ENCODE data around the gene NHLRC4. TPM values are rescaled to one million over a fixed set of nuclear protein-coding genes. Genes with fewer than 3 reads are reported as not detected.

The NHLRC4 gene
- total and polyA plus RNA-seq, 9 of the 15 experiments (the other 6 are each of a cell fraction or from before 2014, with no cell fraction given) = 0.24 to 3.7 (median 1.3) TPM; not detected in 2

GRCh38 chr16:535446-536405 lies 31.1 kb upstream of the NHLRC4 start (continued):
- TF ChIP-seq TFAP4 (CRISPR knock-in tag; IDR thresholded peaks at IDR 0.05; ENCODE audit: borderline replicate concordance) = peak; percentile 62; the same call in 1 of the 2 replicates
- TF ChIP-seq, protein P1, sequence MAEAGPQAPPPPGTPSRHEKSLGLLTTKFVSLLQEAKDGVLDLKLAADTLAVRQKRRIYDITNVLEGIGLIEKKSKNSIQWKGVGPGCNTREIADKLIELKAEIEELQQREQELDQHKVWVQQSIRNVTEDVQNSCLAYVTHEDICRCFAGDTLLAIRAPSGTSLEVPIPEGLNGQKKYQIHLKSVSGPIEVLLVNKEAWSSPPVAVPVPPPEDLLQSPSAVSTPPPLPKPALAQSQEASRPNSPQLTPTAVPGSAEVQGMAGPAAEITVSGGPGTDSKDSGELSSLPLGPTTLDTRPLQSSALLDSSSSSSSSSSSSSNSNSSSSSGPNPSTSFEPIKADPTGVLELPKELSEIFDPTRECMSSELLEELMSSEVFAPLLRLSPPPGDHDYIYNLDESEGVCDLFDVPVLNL (CRISPR knock-in tag; IDR thresholded peaks at IDR 0.05; ENCODE audit: low read depth) = no peak
- peak; percentile 30; the same call in 1 of the 2 replicates for TF ChIP-seq RBFOX2 (IDR thresholded peaks at IDR 0.05; ENCODE audit: low read depth, low read length)
- peak; percentile 15 for TF ChIP-seq PCBP1 (IDR thresholded peaks at IDR 0.05; ENCODE audit: low read depth, low read length, poor library complexity, severe bottlenecking)

GRCh38 chr16:536746-537145 lies 30.1 kb upstream of the NHLRC4 start:
- Histone ChIP-seq H2AFZ (ENCODE audit: low read depth, low read length) (no peak overlapping the region), H3K4me2 (ENCODE audit: insufficient read depth, low read length) (no peak overlapping the region), H3K9ac (ENCODE audit: insufficient read depth in 1 of 2, low read depth in 2 of 2, low read length in 2 of 2) (no peak overlapping the region), H4K20me1 (replicated peaks; ENCODE audit: control insufficient read depth, insufficient read depth, low read length) (peaks cover 4% of the 10 kb centered on the region; the same call in 1 of the 2 replicates), H3K36me3 (ENCODE audit: control insufficient read depth, insufficient read depth, low read length) (peaks cover 69% of the 10 kb centered on the region; the same call in 1 of the 3 replicates), H3K9me1 (ENCODE audit: control insufficient read depth, insufficient read depth, low read length) (peaks cover 7% of the 10 kb centered on the region), H3K27me3 (ENCODE audit: control insufficient read depth in 2 of 2, insufficient read depth in 2 of 2, low read length in 2 of 2) (no peaks in the 10 kb centered on the region), H3K9me3 (replicated peaks; ENCODE audit: control insufficient read depth, insufficient read depth, low read depth, low read length) (no peaks in the 10 kb centered on the region), H3K4me1 (replicated peaks in 1 of 2; ENCODE audit: control insufficient read depth in 2 of 2, insufficient read depth in 2 of 2, low read length in 2 of 2) (peaks cover 2 to 80% of the 10 kb centered on the region in 2 experiments; a peak in 3 of 5 replicates), H3K4me3 (no peak overlapping the region), H3K79me2 (ENCODE audit: control insufficient read depth, insufficient read depth, low read length) (peaks cover 96% of the 10 kb centered on the region), H3K27ac (ENCODE audit: extremely low read depth, low read depth, low read length) (no peak overlapping the region)
- no peak for FAIRE-seq
- in situ Hi-C loops (cut with MboI) = no loop called here
- intact Hi-C loops (cut with micrococcal nuclease) = no loop called here
- BruUV-seq (replicated peaks) = no TSS peak
- no peak for DNase-seq (ENCODE audit: extremely low read depth in 1 of 4, low spot score in 3 of 4)
- ChIA-PET POLR2A (interaction anchor here (1.0 to 1.1 kb wide), 2 partner anchors 10 to 17 kb away, joined by 4 to 5 read pairs; partner anchors contain the start of gene CAPN15), CTCF (ENCODE audit: low intra/inter-chr PET ratio) (no interaction called here)
- 98% methylated on average over 7 of the region's 17 CpGs for WGBS (ENCODE audit: insufficient coverage, low coverage, missing lambda C conversion rate)
- no peak for ATAC-seq
- TF ChIP-seq ZNF263 (CRISPR knock-in tag; IDR thresholded peaks at IDR 0.05; ENCODE audit: borderline replicate concordance) (no peak), EGR1 (conservative IDR thresholded peaks at IDR 0.05) (no peak), ARHGAP35 (IDR thresholded peaks at IDR 0.05; ENCODE audit: partially characterized antibody) (no peak), HCFC1 (IDR thresholded peaks at IDR 0.05; ENCODE audit: low read depth, low read length) (no peak), NCOA4 (IDR thresholded peaks at IDR 0.05; ENCODE audit: partially characterized antibody) (no peak), NELFE (IDR thresholded peaks at IDR 0.05; ENCODE audit: insufficient read depth, insufficient read length) (no peak), ZNF699 (CRISPR knock-in tag; IDR thresholded peaks at IDR 0.05; ENCODE audit: insufficient replicate concordance) (no peak), U2AF2 (optimal IDR thresholded peaks at IDR 0.05; ENCODE audit: low read depth, low read length) (no peak), IRF2 (CRISPR knock-in tag; IDR thresholded peaks at IDR 0.05) (no peak), SMARCE1 (IDR thresholded peaks at IDR 0.05) (no peak)
